DOHH2 (cell line): Measurements from ENCODE around the gene PRDM2.

Experiments used
- H3F3A ChIP-seq: fragments of 200-600 bp; sonication (generic), shearing (Covaris generic); 2 replicates; pipeline ENCODE4 v1.6.0; 2016; ENCODE audit warnings: antibody characterized with exemption, mild to moderate bottlenecking; ENCODE audit not compliant: control insufficient read depth, insufficient read depth
- H3K27ac ChIP-seq: fragments of 200-600 bp; sonication (generic); 2 replicates; pipeline ENCODE4 v1.5.1; 2014; ENCODE audit warnings: low read depth, mild to moderate bottlenecking, low read length, moderate library complexity
- H3K27me3 ChIP-seq: fragments of 200-600 bp; sonication (generic); 2 replicates; pipeline ENCODE4 v1.6.1; 2014; ENCODE audit warnings: mild to moderate bottlenecking, low read length, mixed read lengths; ENCODE audit not compliant: control insufficient read depth
- H3K36me3 ChIP-seq: fragments of 200-600 bp; sonication (generic); 2 replicates; pipeline ENCODE4 v1.6.1; 2014; ENCODE audit warnings: mild to moderate bottlenecking, low read length, moderate library complexity, mixed read lengths; ENCODE audit not compliant: control insufficient read depth
- H3K4me1 ChIP-seq: fragments of 200-600 bp; sonication (generic); 2 replicates; pipeline ENCODE4 v1.6.1; 2014; ENCODE audit warnings: mild to moderate bottlenecking, low read length, mixed read lengths; ENCODE audit not compliant: control insufficient read depth
- H3K4me2 ChIP-seq: fragments of 200-600 bp; sonication (generic); 2 replicates; pipeline ENCODE4 v1.6.0; 2014; ENCODE audit warnings: mild to moderate bottlenecking, low read length, moderate library complexity
- H3K4me3 ChIP-seq: fragments of 200-600 bp; sonication (generic); 2 replicates; pipeline ENCODE4 v1.5.1; 2014; ENCODE audit warnings: mild to moderate bottlenecking, low read length, mixed read lengths
- H3K79me2 ChIP-seq: fragments of 200-600 bp; sonication (generic); 2 replicates; pipeline ENCODE4 v1.6.1; 2014; ENCODE audit warnings: mild to moderate bottlenecking, low read length, mixed read lengths; ENCODE audit not compliant: control insufficient read depth
- H3K9me2 ChIP-seq: fragments of 200-600 bp; sonication (generic); replicated peaks from 2 replicates; pipeline ENCODE4 v1.6.1; 2014; ENCODE audit warnings: mild to moderate bottlenecking, low read length, mixed read lengths; ENCODE audit not compliant: control insufficient read depth
- H3K9me3 ChIP-seq: fragments of 200-600 bp; sonication (generic); 2 replicates; pipeline ENCODE4 v1.6.1; 2014; ENCODE audit warnings: antibody characterized with exemption, low read length, mixed read lengths; ENCODE audit not compliant: control insufficient read depth, insufficient read depth
- H4K20me1 ChIP-seq: fragments of 200-600 bp; sonication (generic); 2 replicates; pipeline ENCODE4 v1.6.0; 2014; ENCODE audit warnings: low read depth, mild to moderate bottlenecking, antibody characterized with exemption, low read length, moderate library complexity; ENCODE audit not compliant: control insufficient read depth, insufficient read depth
- EZH2phosphoT487 ChIP-seq: fragments of 200-600 bp; sonication (generic); IDR thresholded peaks from 2 replicates; pipeline ENCODE4 v1.6.1; 2017; ENCODE audit warnings: borderline replicate concordance, mild to moderate bottlenecking, antibody characterized with exemption, low read length, moderate library complexity, mixed read lengths
- TF ChIP-seq, protein P1 (sequence below): fragments of 200-600 bp; sonication (generic); IDR thresholded peaks from one replicate; pipeline ENCODE4 v1.5.1; 2014; ENCODE audit warnings: antibody characterized with exemption, mild to moderate bottlenecking, low read depth, low read length; ENCODE audit not compliant: poor library complexity, severe bottlenecking

PRDM2 gene

DNA sequence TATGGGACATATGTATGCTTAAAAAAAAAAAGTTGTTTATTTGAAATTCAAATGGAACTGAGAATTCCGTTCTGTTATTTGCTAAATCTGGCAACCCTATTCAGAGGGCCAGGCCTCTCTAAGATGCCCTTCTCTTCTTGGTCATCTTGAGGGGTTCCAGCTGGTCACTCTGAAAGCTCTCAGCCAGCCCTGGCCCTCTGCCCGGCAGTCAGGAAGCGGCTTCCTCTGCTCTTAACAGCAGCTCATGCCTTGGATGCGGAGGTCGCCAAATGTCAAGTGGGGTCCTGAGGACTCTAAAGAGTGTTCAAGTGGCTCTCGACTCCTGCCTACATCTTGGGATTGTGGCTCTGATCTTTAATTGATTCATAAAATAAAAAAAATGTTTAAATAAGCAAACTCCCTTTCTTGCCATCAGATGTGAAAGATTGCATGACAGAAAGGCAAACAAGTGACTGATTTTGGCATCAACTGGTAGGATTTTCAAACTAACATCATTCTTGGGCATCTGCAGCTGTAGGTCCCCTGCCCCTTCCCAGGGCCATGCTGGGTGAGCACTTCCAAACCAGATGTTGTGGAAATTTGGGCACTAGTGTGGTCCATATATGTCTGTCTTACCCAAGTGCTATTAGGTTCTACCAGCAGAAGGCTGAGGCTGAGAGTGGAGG lies 130.8 kb downstream of the PRDM2 start:
- H3K79me2 ChIP-seq: no peaks in the 10 kb centered on the region
- H4K20me1 ChIP-seq: no peaks in the 10 kb centered on the region
- H3K4me3 ChIP-seq: no peak overlapping the region
- H3K27ac ChIP-seq: no peak overlapping the region
- no peaks in the 10 kb centered on the region for H3K9me3 ChIP-seq
- H3F3A ChIP-seq: no peaks in the 10 kb centered on the region
- H3K4me2 ChIP-seq: no peak overlapping the region
- no peaks in the 10 kb centered on the region; the same call in 1 of the 2 replicates for H3K4me1 ChIP-seq
- H3K9me2 ChIP-seq: no peaks in the 10 kb centered on the region
- H3K36me3 ChIP-seq: no peaks in the 10 kb centered on the region
- TF ChIP-seq, protein P1, sequence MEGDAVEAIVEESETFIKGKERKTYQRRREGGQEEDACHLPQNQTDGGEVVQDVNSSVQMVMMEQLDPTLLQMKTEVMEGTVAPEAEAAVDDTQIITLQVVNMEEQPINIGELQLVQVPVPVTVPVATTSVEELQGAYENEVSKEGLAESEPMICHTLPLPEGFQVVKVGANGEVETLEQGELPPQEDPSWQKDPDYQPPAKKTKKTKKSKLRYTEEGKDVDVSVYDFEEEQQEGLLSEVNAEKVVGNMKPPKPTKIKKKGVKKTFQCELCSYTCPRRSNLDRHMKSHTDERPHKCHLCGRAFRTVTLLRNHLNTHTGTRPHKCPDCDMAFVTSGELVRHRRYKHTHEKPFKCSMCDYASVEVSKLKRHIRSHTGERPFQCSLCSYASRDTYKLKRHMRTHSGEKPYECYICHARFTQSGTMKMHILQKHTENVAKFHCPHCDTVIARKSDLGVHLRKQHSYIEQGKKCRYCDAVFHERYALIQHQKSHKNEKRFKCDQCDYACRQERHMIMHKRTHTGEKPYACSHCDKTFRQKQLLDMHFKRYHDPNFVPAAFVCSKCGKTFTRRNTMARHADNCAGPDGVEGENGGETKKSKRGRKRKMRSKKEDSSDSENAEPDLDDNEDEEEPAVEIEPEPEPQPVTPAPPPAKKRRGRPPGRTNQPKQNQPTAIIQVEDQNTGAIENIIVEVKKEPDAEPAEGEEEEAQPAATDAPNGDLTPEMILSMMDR: no peak
- no peak for TF ChIP-seq EZH2phosphoT487
- H3K27me3 ChIP-seq: peaks cover 14% of the 10 kb centered on the region

DNA sequence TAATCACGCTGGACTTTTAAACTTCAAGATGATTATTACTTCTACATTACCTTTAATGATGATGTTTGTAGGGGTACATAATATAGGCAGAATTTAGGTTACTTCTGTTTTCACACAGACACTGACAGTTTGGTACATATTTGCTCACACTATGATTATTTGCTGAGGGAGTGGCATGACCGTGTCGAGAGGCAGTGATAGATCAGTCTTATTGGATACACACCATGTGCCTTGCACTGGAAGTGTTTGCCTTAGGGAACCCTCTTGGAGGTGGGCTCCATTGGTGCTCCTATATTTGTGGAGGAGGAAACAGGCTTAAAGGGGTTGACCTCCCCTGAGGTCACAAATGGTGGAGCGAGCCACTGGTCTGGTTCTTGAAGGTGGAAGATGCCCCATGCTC lies 132.1 kb downstream of the PRDM2 start:
- no peak overlapping the region for H3K27ac ChIP-seq
- no peak overlapping the region for H3K4me2 ChIP-seq
- TF ChIP-seq EZH2phosphoT487: no peak
- TF ChIP-seq, protein P1: no peak

DNA sequence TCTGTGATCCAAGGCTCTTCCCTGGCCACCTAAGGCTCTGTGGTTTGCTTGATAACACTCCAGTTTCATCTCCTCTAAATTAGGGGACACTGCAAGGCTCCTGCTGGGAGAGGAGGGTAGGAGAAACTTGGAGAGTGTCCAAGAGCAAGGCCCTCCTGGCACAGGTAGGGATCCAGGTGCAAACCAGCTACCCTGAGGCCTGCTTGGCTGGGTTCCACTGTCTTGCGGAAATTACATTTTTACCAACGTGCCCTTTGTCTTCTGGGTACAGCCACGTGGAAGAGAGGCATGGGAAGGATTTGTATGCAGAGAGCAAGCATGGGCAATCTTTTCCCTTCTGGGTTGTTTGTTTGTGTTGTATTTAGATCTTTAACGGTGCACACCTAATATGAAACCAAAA lies 132.5 kb downstream of the PRDM2 start:
- no peak for TF ChIP-seq EZH2phosphoT487
- Histone ChIP-seq H3K9me2 (no peaks in the 10 kb centered on the region), H3K4me3 (no peak overlapping the region), H3K4me1 (no peaks in the 10 kb centered on the region; the same call in 1 of the 2 replicates), H3K79me2 (no peaks in the 10 kb centered on the region), H4K20me1 (no peaks in the 10 kb centered on the region), H3K9me3 (no peaks in the 10 kb centered on the region), H3K27ac (no peak overlapping the region), H3K36me3 (no peaks in the 10 kb centered on the region), H3F3A (no peaks in the 10 kb centered on the region), H3K27me3 (peaks cover 20% of the 10 kb centered on the region), H3K4me2 (no peak overlapping the region)

More for the DNA sequence above, 132.1 kb downstream of the PRDM2 start:
- H3K4me1 ChIP-seq: no peaks in the 10 kb centered on the region; the same call in 1 of the 2 replicates
- H3K9me3 ChIP-seq: no peaks in the 10 kb centered on the region
- no peaks in the 10 kb centered on the region for H3K9me2 ChIP-seq
- H3F3A ChIP-seq: no peaks in the 10 kb centered on the region
- H3K27me3 ChIP-seq: peaks cover 19% of the 10 kb centered on the region
- H3K36me3 ChIP-seq: no peaks in the 10 kb centered on the region
- H3K4me3 ChIP-seq: no peak overlapping the region
- no peaks in the 10 kb centered on the region for H3K79me2 ChIP-seq
- no peaks in the 10 kb centered on the region for H4K20me1 ChIP-seq

DNA sequence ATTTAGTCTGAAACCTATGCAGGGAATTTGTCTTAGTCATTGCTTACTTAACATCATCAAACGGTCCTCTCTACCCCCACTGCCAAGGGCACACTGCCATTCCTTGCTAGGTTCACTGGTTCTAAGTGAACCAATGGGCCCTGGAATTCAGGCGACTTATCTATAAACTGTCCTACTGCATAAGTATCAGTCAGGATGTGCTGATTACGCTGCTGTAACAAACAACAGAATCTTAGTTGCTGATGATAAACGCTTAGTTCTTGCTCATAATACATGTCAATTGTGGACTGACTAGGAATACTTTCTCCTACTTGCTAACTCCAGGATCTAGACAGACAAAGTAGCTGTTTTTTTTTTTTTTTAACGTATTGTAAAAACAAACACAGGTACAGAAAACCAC lies 136.1 kb downstream of the PRDM2 start:
- H3K4me2 ChIP-seq: no peak overlapping the region
- no peaks in the 10 kb centered on the region for H3F3A ChIP-seq
- TF ChIP-seq, protein P1: no peak
- TF ChIP-seq EZH2phosphoT487: no peak
- H3K4me3 ChIP-seq: no peak overlapping the region
- H3K27ac ChIP-seq: no peak overlapping the region
- H3K27me3 ChIP-seq: peaks cover 19% of the 10 kb centered on the region
- no peaks in the 10 kb centered on the region for H3K36me3 ChIP-seq
- no peaks in the 10 kb centered on the region for H3K9me2 ChIP-seq
- H3K4me1 ChIP-seq: no peaks in the 10 kb centered on the region
- H4K20me1 ChIP-seq: no peaks in the 10 kb centered on the region
- no peaks in the 10 kb centered on the region for H3K79me2 ChIP-seq
- H3K9me3 ChIP-seq: no peaks in the 10 kb centered on the region
